NCI-H146 treated with DMSO at 0.1 percent for 48 hours (cell line): ENCODE results near the gene PLXNA3.
A peak's percentile ranks its signal among the peaks of the same experiment; 100 is the strongest.

ENCODE experiments used
- DNase-seq: peaks from one replicate; lab custom pipeline; 2025; ENCODE audit not compliant: unreplicated experiment; lab: John Stamatoyannopoulos, UW

Gene PLXNA3

DNA sequence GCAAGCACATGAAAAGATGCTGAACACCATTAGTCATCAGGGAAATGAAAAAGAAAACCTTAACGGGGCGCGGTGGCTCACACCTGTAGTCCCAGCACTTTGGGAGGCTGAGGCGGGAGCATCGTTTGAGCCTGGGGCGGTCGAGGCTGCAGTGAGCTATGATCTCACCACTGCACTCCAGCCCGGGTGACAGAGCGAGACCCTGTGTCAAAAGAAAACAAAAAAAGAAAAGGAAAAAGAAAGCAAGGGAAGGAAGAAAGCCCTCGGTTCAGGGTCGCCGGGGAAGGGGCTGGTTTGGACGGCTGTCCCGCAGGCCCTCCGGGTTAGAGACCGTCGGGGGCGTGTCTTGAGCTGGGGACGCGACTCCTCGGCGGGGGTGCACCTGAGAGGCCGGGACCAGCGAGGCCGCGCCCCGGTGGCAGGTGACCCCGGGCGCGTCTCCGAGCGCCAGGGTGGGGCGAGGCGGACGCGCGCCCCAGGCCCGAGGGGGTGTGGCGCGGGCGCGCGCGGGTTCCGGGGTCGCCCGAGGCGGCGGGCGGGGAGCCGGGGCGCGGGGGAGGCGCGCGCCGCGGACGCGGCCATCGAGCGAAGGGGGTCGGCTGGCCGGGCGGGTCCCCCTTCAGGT is 478 bp upstream of the PLXNA3 start:
- peak; percentile 16 for DNase-seq

DNA sequence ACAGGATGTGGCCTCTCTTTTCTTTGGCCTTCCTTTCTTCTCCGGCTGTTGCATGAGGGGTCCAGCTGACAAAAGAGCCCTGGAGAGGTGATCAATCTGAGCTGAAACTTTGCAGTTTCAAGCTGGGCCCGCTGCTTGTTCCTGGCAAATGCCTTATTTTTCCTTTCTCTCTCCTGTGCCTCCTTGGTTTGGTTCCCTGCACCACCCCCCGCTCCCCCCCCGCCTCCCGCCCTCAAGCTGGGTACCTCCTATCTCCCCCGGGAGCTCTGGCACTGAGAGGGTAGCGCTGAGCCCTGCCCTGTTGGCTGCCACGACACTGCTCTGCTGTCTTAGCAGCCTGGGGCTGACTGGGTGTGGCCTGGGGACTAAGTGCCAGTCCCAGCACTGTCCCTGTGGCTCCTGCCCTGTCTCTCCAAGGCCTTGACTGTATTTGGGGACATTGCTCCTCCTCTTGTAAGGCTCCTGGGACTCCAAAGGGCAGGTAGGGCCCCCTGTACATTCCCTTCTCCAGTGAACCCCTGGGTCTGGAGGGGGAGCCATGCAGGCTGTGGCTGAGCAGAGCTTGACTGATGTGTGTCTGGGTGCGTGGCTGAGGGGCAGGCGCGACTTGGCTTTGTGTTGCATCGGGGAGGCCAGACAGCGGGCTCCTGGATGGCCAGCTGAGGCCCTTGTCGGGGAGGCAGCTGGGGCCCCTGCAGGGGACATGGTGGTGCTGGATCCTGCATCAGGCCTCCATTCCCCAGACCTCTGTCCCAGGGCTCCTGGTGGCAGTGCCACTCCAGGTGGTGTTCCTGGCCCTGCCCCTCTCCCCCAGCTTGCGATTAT is 1.1 kb downstream of the PLXNA3 start:
- DNase-seq = peak; percentile 2

- no peak for DNase-seq
Measured at GRCh38 chrX:154459832-154460231, 1.8 kb downstream of the PLXNA3 start.

GRCh38 chrX:154460326-154460725 is 2.2 kb downstream of the PLXNA3 start:
- no peak for DNase-seq

- DNase-seq = no peak
Measured at GRCh38 chrX:154462396-154462795, 4.3 kb downstream of the PLXNA3 start.

DNA sequence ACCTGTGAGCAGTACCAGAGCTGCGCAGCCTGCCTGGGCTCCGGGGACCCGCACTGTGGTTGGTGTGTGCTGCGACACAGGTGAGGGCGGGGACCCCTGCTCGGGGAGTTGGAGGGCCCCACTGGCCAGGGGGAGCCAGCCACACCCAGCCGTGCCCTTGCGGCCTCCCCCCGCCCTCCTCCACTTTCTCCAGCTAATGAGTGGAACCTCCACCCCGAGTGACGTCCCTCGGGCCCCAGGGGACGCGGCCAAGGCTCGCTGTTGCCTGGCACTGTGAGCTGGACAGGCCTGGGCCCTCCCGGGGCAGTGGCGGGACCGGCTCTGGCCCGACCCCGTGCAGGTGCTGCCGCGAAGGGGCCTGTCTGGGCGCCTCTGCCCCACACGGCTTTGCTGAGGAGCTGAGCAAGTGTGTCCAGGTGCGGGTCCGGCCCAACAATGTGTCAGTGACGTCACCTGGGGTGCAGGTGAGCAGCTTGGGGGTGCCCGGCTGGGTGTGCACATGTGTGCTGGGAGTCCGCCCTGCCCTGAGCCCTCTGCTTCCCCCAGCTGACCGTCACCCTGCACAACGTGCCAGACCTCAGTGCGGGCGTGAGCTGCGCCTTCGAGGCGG is 5.6 kb downstream of the PLXNA3 start:
- no peak for DNase-seq

GRCh38 chrX:154464806-154465365 is 6.8 kb downstream of the PLXNA3 start:
- no peak for DNase-seq

- DNase-seq = no peak
Measured at GRCh38 chrX:154465601-154466000, 7.5 kb downstream of the PLXNA3 start.

DNA sequence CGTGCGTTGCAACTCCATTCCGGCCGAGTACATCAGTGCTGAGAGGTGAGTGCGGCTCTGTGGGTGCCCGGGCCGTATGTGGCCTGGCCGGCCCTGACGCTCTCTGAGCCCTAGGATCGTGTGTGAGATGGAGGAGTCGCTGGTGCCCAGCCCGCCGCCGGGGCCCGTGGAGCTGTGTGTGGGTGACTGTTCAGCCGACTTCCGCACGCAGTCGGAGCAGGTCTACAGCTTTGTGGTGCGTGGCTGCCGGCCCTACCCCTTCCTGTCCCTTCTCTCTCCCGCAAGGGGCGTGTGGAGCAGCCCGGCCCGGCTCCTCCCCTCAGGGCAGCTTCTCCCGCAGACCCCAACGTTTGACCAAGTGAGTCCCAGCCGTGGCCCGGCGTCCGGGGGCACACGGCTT is 8.0 kb downstream of the PLXNA3 start:
- no peak for DNase-seq

DNA sequence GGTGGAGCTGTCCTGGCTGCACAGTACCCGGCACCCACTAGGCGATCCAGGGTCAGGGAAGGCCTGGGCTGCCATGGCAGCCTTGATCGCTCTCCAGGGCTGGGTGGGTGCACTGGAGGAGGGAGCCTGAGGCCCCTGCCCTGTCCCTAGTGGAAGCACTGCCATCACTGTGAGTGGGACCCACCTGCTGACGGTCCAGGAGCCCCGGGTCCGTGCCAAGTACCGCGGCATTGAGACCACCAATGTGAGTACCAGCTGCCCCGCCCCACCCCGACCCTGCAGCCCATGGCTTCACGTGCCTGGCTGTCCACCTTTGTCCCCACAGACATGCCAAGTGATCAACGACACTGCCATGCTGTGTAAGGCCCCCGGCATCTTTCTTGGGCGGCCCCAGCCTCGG is 8.8 kb downstream of the PLXNA3 start:
- DNase-seq = no peak

DNA sequence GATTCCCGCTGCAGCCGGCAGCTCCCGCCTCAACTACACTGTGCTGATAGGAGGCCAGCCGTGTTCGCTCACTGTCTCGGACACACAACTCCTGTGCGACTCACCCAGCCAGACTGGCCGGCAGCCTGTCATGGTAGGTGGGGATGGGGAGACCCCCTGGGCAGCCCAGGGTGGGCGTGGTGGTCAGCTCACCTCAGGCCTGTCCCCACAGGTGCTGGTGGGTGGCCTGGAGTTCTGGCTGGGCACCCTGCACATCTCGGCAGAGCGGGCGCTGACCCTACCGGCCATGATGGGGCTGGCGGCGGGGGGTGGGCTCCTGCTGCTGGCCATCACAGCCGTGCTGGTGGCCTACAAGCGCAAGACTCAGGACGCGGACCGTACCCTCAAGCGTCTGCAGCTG is 9.5 kb downstream of the PLXNA3 start:
- no peak for DNase-seq

GRCh38 chrX:154468217-154468616 is 10.1 kb downstream of the PLXNA3 start:
- no peak for DNase-seq

DNA sequence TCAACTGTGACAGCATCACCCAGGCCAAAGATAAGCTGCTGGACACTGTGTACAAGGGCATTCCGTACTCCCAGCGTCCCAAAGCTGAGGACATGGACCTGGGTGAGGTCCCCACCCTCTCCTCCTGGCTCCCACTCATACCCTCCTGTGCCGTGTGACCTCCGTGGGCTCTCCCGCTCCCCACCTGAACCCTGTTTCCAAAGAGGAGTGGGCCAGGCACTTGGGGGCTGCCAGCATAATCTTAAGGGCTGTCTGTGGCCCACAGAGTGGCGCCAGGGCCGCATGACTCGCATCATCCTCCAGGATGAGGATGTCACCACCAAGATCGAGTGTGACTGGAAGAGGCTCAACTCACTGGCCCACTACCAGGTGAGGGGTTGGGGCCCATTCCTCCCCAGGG is 11.0 kb downstream of the PLXNA3 start:
- no peak for DNase-seq

- no peak for DNase-seq
Measured at GRCh38 chrX:154469880-154470279, 11.8 kb downstream of the PLXNA3 start.

- no peak for DNase-seq
Measured at GRCh38 chrX:154470434-154470833, 12.4 kb downstream of the PLXNA3 start.

DNA sequence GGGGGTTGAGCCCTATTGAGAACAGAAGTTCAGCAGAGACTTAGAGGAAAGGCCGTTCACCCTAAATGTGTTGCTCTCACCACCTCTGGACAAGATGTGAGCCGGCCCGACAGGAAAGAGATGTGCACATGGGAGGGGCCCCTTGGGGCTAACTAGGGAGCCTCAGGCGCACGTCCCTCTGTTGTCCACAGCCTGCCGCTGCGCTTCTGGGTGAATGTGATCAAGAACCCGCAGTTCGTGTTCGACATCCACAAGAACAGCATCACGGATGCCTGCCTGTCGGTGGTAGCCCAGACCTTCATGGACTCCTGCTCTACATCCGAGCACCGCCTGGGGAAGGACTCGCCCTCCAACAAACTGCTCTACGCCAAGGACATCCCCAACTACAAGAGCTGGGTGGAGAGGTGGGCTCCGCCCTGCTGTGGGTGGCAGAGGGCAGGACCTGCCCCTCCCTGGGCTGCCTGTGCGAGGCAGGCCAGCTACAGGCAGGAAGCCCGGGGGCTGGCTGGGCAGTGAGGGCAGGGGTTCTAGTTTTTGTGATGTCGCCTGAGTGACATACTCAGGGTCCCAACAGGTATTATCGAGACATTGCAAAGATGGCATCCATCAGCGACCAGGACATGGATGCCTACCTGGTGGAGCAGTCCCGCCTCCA is 13.0 kb downstream of the PLXNA3 start:
- no peak for DNase-seq

DNA sequence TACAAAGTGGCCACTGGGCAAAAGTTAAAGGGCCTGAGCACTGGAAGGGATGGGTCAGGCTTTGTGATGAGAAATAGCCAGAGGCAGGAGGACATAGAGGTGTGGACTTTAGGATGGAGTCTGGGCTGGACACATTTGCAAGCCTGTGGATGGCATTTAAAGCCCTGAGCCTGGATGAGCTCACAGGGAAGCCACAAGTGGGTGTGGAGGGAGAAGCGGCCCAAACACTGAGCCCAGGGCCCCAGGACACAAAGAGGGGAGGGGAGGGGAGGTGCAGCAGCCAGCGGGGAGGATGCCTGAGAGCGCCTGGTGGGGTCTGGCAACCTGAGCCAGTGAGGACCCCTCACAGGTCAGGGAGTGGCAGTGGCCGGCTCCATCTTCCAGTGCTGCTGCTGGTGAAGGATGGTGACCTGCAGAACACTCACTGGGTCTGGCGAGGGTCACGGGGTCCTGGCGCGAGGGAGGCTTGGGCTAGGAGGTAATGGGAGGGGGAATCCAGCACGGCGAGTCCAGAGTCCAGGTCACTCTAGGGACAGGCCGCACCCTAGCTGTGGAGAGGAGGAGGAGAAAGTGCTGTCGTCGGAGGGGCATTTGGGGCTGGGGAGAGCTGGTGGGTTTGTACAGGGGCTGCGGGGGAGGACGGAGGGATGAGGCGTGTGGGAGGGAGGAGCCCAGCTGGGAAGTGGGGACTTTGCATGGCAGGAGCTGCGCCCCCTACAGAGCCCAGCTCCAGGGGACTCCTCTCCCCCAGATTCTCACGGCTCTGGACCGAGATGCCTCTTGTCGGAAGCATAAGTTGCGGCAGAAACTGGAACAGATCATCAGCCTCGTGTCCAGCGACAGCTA is 14.0 kb downstream of the PLXNA3 start:
- DNase-seq = no peak

DNA sequence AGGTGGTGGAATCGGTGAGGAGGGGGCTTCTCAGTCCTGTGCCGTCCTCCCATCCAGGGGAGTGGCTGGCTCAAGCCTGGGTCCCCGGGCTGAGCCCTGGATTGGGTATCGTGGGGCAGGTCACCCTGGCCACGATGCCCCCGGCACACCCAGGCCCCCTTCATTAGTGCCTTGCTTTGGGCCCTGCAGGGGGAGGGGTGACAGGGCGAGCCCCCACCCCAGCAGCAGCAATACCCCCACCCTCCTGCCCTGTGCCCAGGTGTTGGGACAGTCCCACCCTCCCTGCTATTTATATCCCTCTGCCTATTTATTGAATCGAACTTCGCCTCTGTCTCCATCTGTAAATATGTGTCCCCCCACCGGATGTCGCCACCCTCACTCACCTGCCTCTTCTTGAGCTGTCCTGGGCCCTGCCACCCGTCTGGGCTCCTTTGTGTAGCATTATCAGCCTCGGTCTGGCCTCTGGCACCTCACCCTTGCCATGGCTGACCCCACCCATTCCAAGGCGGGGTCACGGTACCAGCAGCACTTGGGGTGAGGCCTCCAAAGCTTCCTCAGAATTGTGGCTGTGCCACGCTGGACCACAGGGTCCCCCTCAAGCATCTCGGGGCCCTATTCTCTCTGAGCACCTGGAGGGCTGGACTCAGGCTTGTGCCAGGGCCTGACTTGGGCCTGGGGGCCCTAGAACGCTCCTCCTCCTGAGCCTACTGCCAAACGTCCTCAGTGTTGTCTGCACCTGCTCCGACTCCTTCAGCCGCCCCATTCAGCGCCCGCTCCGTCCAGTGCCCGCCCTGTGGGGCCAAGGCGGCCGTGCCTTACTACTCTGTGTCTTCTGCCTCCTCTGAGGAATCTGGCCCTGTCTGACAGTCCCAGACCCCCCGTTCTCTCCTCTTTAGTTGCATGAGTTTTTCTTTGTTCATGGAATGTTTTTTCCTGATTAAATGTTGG is 14.9 kb downstream of the PLXNA3 start:
- no peak for DNase-seq

DNA sequence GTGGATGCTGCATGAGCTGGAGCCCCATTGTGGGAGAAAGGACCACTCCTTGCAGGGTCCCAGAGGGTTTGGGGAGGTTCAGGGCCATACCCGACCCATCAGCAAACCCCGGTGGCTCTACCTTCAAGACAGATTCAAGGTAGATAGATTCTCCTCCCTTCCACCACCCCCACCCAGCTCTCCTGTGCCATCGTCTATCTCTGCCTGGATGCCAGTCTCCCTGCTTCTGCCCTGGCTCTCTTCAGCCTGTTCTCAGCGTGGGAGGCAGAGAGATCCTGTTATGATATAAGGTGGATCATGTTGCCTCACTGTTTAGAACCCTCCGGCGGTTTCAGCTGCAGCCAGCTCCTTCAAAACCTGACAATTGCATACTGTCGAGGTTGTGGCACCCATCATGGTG is 15.6 kb downstream of the PLXNA3 start:
- DNase-seq = no peak
